ENCODE data around the gene FLNC. TPM values are rescaled to one million over a fixed set of nuclear protein-coding genes. Genes with fewer than 3 reads are reported as not detected.

The FLNC gene
- total and polyA plus RNA-seq, 9 of the 15 experiments (the other 6 are each of a cell fraction or from before 2014, with no cell fraction given) = 0.90 to 155 (median 28.8) TPM

GRCh38 chr7:128829391-128830166 is 627 bp upstream of the FLNC start (continued):
- TF ChIP-seq ZNF318 (IDR thresholded peaks at IDR 0.05; ENCODE audit: borderline replicate concordance in 1 of 2, low read depth in 1 of 2) = no peak
- TF ChIP-seq FOXK1 (CRISPR knock-in tag; IDR thresholded peaks at IDR 0.05; ENCODE audit: borderline replicate concordance) = no peak
- TF ChIP-seq ZNF57 (CRISPR knock-in tag; IDR thresholded peaks at IDR 0.05) = no peak
- 0 out of 2 replicates have a peak, but pooled peaks have one; percentile 20 for TF ChIP-seq MTA2 (IDR thresholded peaks at IDR 0.05; ENCODE audit: low read depth)
- TF ChIP-seq ZNF143 (CRISPR knock-in tag; IDR thresholded peaks at IDR 0.05) = 0 out of 2 replicates have a peak, but pooled peaks have one; percentile 29
- no peak for TF ChIP-seq KLF6 (CRISPR knock-in tag; IDR thresholded peaks at IDR 0.05; ENCODE audit: borderline replicate concordance)
- no peak for TF ChIP-seq BACH1 (tag; IDR thresholded peaks at IDR 0.05)
- TF ChIP-seq SLC30A9 (CRISPR knock-in tag; IDR thresholded peaks at IDR 0.05) = no peak
- no peak for TF ChIP-seq BCL6 (CRISPR knock-in tag; IDR thresholded peaks at IDR 0.05)
- TF ChIP-seq RFX5 (IDR thresholded peaks at IDR 0.05; ENCODE audit: low read depth, low read length) = no peak
- TF ChIP-seq ARHGAP35 (IDR thresholded peaks at IDR 0.05; ENCODE audit: partially characterized antibody) = peak; percentile 67
- TF ChIP-seq SPI1 (IDR thresholded peaks at IDR 0.05; ENCODE audit: borderline replicate concordance, low read depth, low read length) = peak; percentile 82
- TF ChIP-seq RBM22 (IDR thresholded peaks at IDR 0.05; ENCODE audit: low read depth, low read length, poor library complexity, severe bottlenecking) = no peak
- TF ChIP-seq ZNF347 (CRISPR knock-in tag; IDR thresholded peaks at IDR 0.05; ENCODE audit: low read depth) = no peak
- TF ChIP-seq KDM1A (IDR thresholded peaks at IDR 0.05) = peak in 1 of 2 experiments; percentile 80; a peak in 1 of 4 replicates
- no peak for TF ChIP-seq HNRNPH1 (optimal IDR thresholded peaks at IDR 0.05; ENCODE audit: low read depth, low read length)
- no peak for TF ChIP-seq PHF8 (IDR thresholded peaks at IDR 0.05; ENCODE audit: borderline replicate concordance, low read length)
- no peak; the same call in 1 of the 2 replicates for TF ChIP-seq ERF (CRISPR knock-in tag; IDR thresholded peaks at IDR 0.05)
- no peak for TF ChIP-seq TFAM (CRISPR knock-in tag; conservative IDR thresholded peaks at IDR 0.05)
- no peak for TF ChIP-seq SETDB1 (IDR thresholded peaks at IDR 0.05; ENCODE audit: low read length)
- TF ChIP-seq FOXM1 (IDR thresholded peaks at IDR 0.05; ENCODE audit: low read depth) = no peak
- no peak for TF ChIP-seq FOXM1 (CRISPR knock-in tag; IDR thresholded peaks at IDR 0.05; ENCODE audit: low read depth)
